Aorta (tissue), 5 donors: Measurements from ENCODE around the gene LMBR1L. TPM values are rescaled to one million over a fixed set of nuclear protein-coding genes. Genes with fewer than 3 reads are reported as not detected.

Source experiments
- ATAC-seq: fragments of 200-7000 bp; cut with Tn5 transposase; one replicate; pipeline ENCODE4 v1.9.1; 2022; ENCODE audit warnings: moderate library complexity; ENCODE audit not compliant: low FRiP score
- DNase-seq, 2 donors: peaks; one replicate each; pipeline ENCODE4 v3.0.0-alpha.2; 2020
- H3K27ac ChIP-seq, 2 donors: one replicate each; pipeline ENCODE4 v1.5.1; 2013; ENCODE audit warnings: low read length in 2 of 2, mild to moderate bottlenecking in 2 of 2, moderate library complexity in 2 of 2, control low read depth in 1 of 2, inconsistent platforms in 1 of 2, low read depth in 1 of 2
- H3K27me3 ChIP-seq, 2 donors: one replicate each; pipeline ENCODE4 v1.6.1; 2013; ENCODE audit warnings: control low read depth in 1 of 2, low read length in 1 of 2, mild to moderate bottlenecking in 1 of 2, moderate library complexity in 1 of 2; ENCODE audit not compliant: insufficient read depth in 2 of 2, control insufficient read depth in 1 of 2
- H3K36me3 ChIP-seq, 2 donors: one replicate each; pipeline ENCODE4 v1.6.1; 2013; ENCODE audit warnings: control low read depth in 1 of 2, low read length in 1 of 2, mild to moderate bottlenecking in 1 of 2; ENCODE audit not compliant: insufficient read depth in 2 of 2, control insufficient read depth in 1 of 2
- H3K4me1 ChIP-seq, 2 donors: one replicate each; pipeline ENCODE4 v1.6.1; 2013; ENCODE audit warnings: low read length in 2 of 2, control low read depth in 1 of 2, mild to moderate bottlenecking in 1 of 2, moderate library complexity in 1 of 2; ENCODE audit not compliant: insufficient read depth in 2 of 2, control insufficient read depth in 1 of 2
- H3K4me3 ChIP-seq, 2 donors: one replicate each; pipeline ENCODE4 v1.5.1; 2013; ENCODE audit warnings: low read length in 2 of 2, control low read depth in 1 of 2, mild to moderate bottlenecking in 1 of 2
- H3K9me3 ChIP-seq: one replicate; pipeline ENCODE4 v1.6.1; 2013; ENCODE audit warnings: mild to moderate bottlenecking, low read length; ENCODE audit not compliant: control insufficient read depth
- WGBS, 2 donors: extraction: QIAGEN DNeasy Blood & Tissue Kit; methylation state at CpG; one replicate each; pipeline ENCODE4 v1.1.7; 2013; 5-methylcytosine and 5-hydroxymethylcytosine counted together
- intact Hi-C, 2 donors: fragments of 100-400 bp; cut with DNase I; formaldehyde crosslinking; loops; one replicate each; pipeline versions ENCODE4 v1.14.2 to v1.15.0; 2022
- polyA plus RNA-seq, 2 donors: library from polyadenylated mRNA; stranded (reverse); fragments of 200-250 nt; gene quantifications; one replicate each; pipeline ENCODE4 v1.2.3, GENCODE V29; 2013
- total RNA-seq, 2 donors: library from RNA; stranded (reverse); fragmentation: NEBNext Ultra II Directional; extraction: Animal tissue kit (Norgen Biotek cat#: 25700); gene quantifications; one replicate each; pipeline ENCODE4 v1.2.1, GENCODE V29; 2021
- donor health status: healthy with polysubstance abuse.
- donor health status: Bipolar disorder and iron deficiency.
- donor health status: DM: no; HTN: no; CAD: no.
- donor health status: DM: no; HTN: no; CAD: no.
- donor health status: DM: yes; HTN: yes; CAD: no.

The LMBR1L gene
- total and polyA plus RNA-seq, 4 donors: 5.6 to 160 (median 86.5) TPM

GRCh38 chr12:49093792-49094159, 16.9 kb downstream of the LMBR1L start:
- Histone ChIP-seq H3K4me3 (no peak overlapping the region), H3K27me3 (no peaks in the 10 kb centered on the region), H3K36me3 (peaks cover 0 to 3% of the 10 kb centered on the region in 2 donors), H3K9me3 (no peaks in the 10 kb centered on the region), H3K4me1 (no peaks in the 10 kb centered on the region), H3K27ac (no peak overlapping the region)
- intact Hi-C loops: no loop called here
- ATAC-seq: no peak
- 3 to 10% methylated on average over 9 of the region's 9 CpGs for WGBS, 2 donors
- peak in 1 of 2 donors; percentile 71 for DNase-seq

- Histone ChIP-seq H3K27ac (no peak overlapping the region), H3K9me3 (no peaks in the 10 kb centered on the region), H3K4me3 (no peak overlapping the region), H3K4me1 (no peaks in the 10 kb centered on the region), H3K27me3 (no peaks in the 10 kb centered on the region), H3K36me3 (peaks cover 0 to 3% of the 10 kb centered on the region in 2 donors)
- intact Hi-C loops: no loop called here
- ATAC-seq (no peak), DNase-seq (peak in 1 of 2 donors; percentile 10)
- 72 to 75% methylated on average over 4 of the region's 4 CpGs for WGBS, 2 donors
Observed at GRCh38 chr12:49092816-49093406, 17.7 kb downstream of the LMBR1L start.

DNA sequence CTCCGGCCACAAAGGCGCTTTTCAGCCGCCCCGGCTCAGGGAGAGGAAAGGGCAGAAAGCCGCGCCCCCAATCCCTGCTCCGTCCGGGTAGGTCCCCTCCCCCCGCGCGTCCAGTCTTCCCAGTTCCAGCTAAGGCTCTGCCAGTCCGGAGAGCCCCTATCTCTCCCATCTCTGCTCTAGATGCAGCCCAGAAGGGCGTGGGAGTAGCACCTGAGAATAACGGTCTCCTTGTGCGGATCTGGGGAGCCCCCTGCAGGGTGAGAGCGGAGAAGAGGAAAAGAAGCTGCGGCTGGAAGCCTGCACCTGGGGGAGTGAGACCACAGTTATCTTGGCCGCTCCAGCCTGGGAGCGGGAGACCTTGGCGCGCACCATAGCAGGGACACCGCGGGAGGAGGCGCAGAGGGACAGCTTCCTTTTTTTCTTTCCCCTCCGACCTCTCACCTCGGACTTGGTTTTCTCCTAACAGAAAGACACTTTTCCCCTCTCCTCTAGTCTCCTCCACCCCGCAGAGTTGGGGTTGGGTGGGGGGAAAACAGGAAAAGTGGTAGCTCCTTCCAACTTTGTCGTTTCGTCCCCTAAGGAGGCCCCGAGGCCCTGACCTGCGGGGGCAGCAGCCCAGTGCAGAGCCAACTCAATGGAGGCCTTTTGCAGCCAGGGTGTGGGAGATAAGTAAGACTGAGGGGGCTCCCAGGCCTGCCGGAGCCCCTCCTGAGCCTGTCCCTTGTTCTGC, 18.4 kb downstream of the LMBR1L start:
- H3K9me3 ChIP-seq: no peaks in the 10 kb centered on the region
- H3K27me3 ChIP-seq: no peaks in the 10 kb centered on the region
- no peak overlapping the region for H3K4me3 ChIP-seq
- no peaks in the 10 kb centered on the region for H3K36me3 ChIP-seq
- DNase-seq (peak; percentile 61 to 81), ATAC-seq (no peak)
- 15 to 18% methylated on average over 29 to 32 of the region's 32 CpGs for WGBS, 2 donors
- intact Hi-C loops: no loop called here
- no peak overlapping the region for H3K27ac ChIP-seq
- H3K4me1 ChIP-seq: no peaks in the 10 kb centered on the region

DNA sequence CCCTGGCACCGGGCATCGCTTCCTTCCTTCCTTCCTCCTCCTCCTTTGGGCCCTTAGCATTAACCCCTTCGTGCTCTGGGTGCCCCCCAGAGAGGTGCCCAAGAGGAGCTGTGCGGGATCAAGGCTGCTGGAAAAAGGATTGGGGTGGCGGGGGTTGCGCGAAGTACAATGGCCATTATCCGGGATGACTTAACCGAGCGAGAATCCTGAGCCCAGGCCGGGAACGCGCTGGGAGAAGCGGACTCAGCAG, 18.9 kb downstream of the LMBR1L start:
- H3K4me1 ChIP-seq: no peaks in the 10 kb centered on the region

DNA sequence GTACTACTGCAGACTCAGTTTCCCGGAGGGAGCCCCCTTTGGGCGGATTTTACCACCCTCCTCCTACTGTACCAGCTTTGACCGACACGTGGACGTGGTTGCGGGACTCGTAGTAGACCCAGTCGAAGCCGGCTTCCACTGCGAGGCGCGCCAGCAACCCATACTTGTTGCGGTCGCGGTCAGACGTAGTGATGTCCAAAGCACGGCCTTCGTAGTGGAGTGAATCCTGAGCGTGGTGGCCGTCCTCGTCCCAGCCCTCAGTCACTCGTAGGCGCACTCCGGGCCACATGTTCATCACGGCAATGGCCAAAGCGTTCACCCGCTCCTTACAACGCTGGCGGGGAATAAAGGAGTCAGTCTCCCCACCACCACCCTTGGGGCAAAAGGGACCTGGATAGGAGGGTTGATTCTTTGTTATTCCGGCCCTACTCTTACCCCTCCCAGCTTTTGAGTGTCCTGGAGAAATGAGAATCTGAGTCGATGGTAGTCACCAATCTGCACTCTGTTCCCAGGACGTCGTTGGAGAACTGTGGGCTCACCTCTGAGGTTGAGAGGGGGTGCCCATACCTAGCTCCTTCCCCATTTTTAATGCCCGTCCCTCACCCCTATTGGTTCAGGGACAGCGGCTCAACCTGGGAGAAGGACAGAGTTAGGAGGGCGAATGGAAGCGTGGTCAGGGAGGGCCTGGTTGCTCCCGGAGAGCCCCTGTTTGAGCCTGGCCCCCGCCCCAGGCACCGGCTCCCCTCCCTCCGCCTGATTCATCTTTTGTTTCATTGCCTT, 19.4 kb downstream of the LMBR1L start:
- ATAC-seq (no peak), DNase-seq (peak in 1 of 2 donors; percentile 78)
- intact Hi-C loops: no loop called here
- Histone ChIP-seq H3K4me3 (no peak overlapping the region), H3K4me1 (no peaks in the 10 kb centered on the region), H3K27me3 (no peaks in the 10 kb centered on the region), H3K27ac (no peak overlapping the region), H3K9me3 (no peaks in the 10 kb centered on the region), H3K36me3 (no peaks in the 10 kb centered on the region)
- 40 to 43% methylated on average over 40 to 41 of the region's 41 CpGs for WGBS, 2 donors

More for the DNA sequence above, 18.9 kb downstream of the LMBR1L start:
- WGBS, 2 donors: 2 to 6% methylated on average over 14 of the region's 14 CpGs
- H3K36me3 ChIP-seq: no peaks in the 10 kb centered on the region
- intact Hi-C loops: no loop called here
- no peak for DNase-seq
- no peak for ATAC-seq
- H3K4me3 ChIP-seq: no peak overlapping the region
- no peaks in the 10 kb centered on the region for H3K27me3 ChIP-seq
- no peak overlapping the region for H3K27ac ChIP-seq
- H3K9me3 ChIP-seq: no peaks in the 10 kb centered on the region

DNA sequence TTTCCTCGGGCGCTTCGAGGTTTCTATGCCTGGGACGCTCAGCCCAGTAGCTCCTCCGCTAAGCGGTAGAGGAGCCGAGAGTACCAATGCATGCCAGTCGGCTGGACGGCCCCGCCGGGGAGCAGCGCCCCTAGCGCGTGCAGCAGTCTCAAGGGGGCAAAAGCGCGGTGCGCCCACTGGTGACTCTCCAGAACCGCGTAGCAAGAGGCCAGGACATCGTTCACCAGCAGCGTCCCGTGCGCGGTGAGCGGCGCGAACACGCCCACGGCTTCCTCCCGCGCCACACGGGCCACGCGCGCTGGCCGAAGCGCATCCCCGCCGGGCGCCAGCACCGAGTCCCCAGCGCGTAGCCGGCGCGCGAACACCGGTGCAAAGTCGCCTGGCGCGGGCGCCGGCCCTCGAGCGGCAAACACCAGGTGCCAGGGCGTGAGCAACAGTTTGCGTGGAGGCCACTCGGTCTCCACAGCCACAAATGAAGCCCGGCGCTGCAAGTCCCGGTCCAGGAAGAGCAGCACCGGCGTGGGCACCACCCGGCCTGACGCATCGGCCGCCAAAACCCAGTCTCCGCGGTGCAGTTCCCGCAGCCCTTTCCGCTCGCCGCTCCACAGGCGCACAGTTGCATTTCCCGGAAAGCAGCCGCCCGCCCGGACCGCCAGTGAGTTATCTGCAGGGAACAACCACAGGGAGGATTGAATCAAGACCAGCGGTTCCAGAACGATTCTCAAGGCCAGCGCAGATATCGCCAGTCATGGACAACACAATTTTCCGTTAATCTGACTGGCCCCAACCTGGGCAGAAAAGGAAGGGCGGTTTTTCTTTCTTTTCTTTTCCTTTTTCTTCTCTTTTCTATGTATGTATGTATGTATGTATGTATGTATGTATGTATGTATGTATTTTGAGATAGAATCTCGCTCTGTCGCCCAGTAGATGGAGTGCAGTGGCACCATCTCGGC, 20.6 kb downstream of the LMBR1L start:
- no peaks in the 10 kb centered on the region for H3K36me3 ChIP-seq
- H3K27me3 ChIP-seq: no peaks in the 10 kb centered on the region
- 3% methylated on average over 88 of the region's 88 CpGs for WGBS, 2 donors
- no peaks in the 10 kb centered on the region for H3K9me3 ChIP-seq
- ATAC-seq: no peak
- no peak overlapping the region for H3K27ac ChIP-seq
- DNase-seq: peak; percentile 72 to 88
- H3K4me3 ChIP-seq: no peak overlapping the region
- no peaks in the 10 kb centered on the region for H3K4me1 ChIP-seq
- intact Hi-C loops: loop anchor here (2.0 to 10.0 kb wide), 3 partner anchors 31 to 145 kb away; no protein-coding TSS in a partner anchor

- no peak for ATAC-seq
- Histone ChIP-seq H3K36me3 (no peaks in the 10 kb centered on the region), H3K27me3 (no peaks in the 10 kb centered on the region), H3K27ac (no peak overlapping the region), H3K9me3 (no peaks in the 10 kb centered on the region), H3K4me3 (no peak overlapping the region), H3K4me1 (no peaks in the 10 kb centered on the region)
- peak in 1 of 2 donors; percentile 28 for DNase-seq
- intact Hi-C loops: loop anchor here (1.0 to 10.0 kb wide), 4 partner anchors 32 to 146 kb away; no protein-coding TSS in a partner anchor
- WGBS, 2 donors: 62 to 65% methylated on average over 6 of the region's 6 CpGs
Observed at GRCh38 chr12:49088932-49089330, 21.7 kb downstream of the LMBR1L start.
